CD4-positive, CD25-positive, alpha-beta regulatory T cell (primary cell): ENCODE results near the gene LSM12. TPM values are rescaled to one million over a fixed set of nuclear protein-coding genes. Genes with fewer than 3 reads are reported as not detected.
A peak's percentile ranks its signal among the peaks of the same experiment; 100 is the strongest.

ENCODE experiments used
- ATAC-seq, 2 donors: fragments of 150-1000 bp; cut with Tn5 transposase; one replicate each; pipeline ENCODE4 v1.10.0; 2021; ENCODE audit warnings: low read depth in 2 of 2, moderate number of reproducible peaks in 2 of 2, moderate library complexity in 1 of 2
- DNase-seq, 3 donors: peaks; one replicate each; pipeline versions ENCODE4 v3.0.0 to v3.0.0-alpha.2; 2012 to 2022; ENCODE audit warnings: mixed read lengths in 1 of 3
- H3K27ac ChIP-seq: one replicate; pipeline ENCODE4 v1.7.0; 2013; ENCODE audit warnings: mild to moderate bottlenecking, low read length; ENCODE audit not compliant: insufficient read depth, poor library complexity, severe bottlenecking
- H3K27me3 ChIP-seq: one replicate; pipeline ENCODE4 v1.7.0; 2013; ENCODE audit warnings: low read length; ENCODE audit not compliant: control insufficient read depth, insufficient read depth
- H3K36me3 ChIP-seq: one replicate; pipeline ENCODE4 v1.7.0; 2013; ENCODE audit warnings: mild to moderate bottlenecking, low read length, moderate library complexity; ENCODE audit not compliant: control insufficient read depth, insufficient read depth
- H3K4me1 ChIP-seq: 2 replicates; pipeline ENCODE4 v1.7.0; 2013; ENCODE audit warnings: mild to moderate bottlenecking, low read length; ENCODE audit not compliant: insufficient read depth, control insufficient read depth, poor library complexity, severe bottlenecking
- H3K4me3 ChIP-seq: one replicate; pipeline ENCODE4 v1.7.0; 2013; ENCODE audit warnings: low read depth, mild to moderate bottlenecking, low read length, moderate library complexity
- H3K9me3 ChIP-seq, 2 experiments: 1 replicate in 1 of 2; 2 replicates in 1 of 2; pipeline ENCODE4 v1.7.0; 2013; ENCODE audit warnings: low read length in 2 of 2, mild to moderate bottlenecking in 1 of 2, moderate library complexity in 1 of 2; ENCODE audit not compliant: control insufficient read depth in 2 of 2
- H3K27ac Mint-ChIP-seq, 3 donors: one replicate each; pipeline ENCODE4 v1.8.0; 2020 to 2022; ENCODE audit warnings: mild to moderate bottlenecking in 3 of 3, mixed read lengths in 3 of 3, moderate library complexity in 2 of 3
- H3K27me3 Mint-ChIP-seq: one replicate; pipeline ENCODE4 v1.8.0; 2022; ENCODE audit warnings: mild to moderate bottlenecking, mixed read lengths
- H3K36me3 Mint-ChIP-seq: one replicate; pipeline ENCODE4 v1.8.0; 2020; ENCODE audit warnings: mixed read lengths
- H3K4me1 Mint-ChIP-seq, 4 donors: one replicate each; pipeline ENCODE4 v1.8.0; 2020 to 2022; ENCODE audit warnings: mixed read lengths in 4 of 4, mild to moderate bottlenecking in 1 of 4
- H3K4me3 Mint-ChIP-seq, 4 donors: one replicate each; pipeline ENCODE4 v1.8.0; 2020 to 2022; ENCODE audit warnings: mild to moderate bottlenecking in 4 of 4, mixed read lengths in 4 of 4, moderate library complexity in 3 of 4
- H3K9me3 Mint-ChIP-seq, 7 donors: one replicate each; pipeline ENCODE4 v1.8.0; 2020 to 2022; ENCODE audit warnings: mixed read lengths in 7 of 7, mild to moderate bottlenecking in 3 of 7, moderate library complexity in 2 of 7
- polyA plus RNA-seq, 4 donors: library from polyadenylated mRNA; unstranded; fragments of 300-500 nt; fragmentation: Illumina TruSeq; gene quantifications; one replicate each; pipeline ENCODE4 v1.2.3, GENCODE V29; 2021
- total RNA-seq: library from RNA; stranded (reverse); gene quantifications from one replicate; pipeline ENCODE4 v1.2.3, GENCODE V29; 2022

The LSM12 gene
- total RNA-seq (42.6 TPM), polyA plus RNA-seq (10 to 100 TPM; 69.8 to 83.7 (median 72.6) TPM)

DNA sequence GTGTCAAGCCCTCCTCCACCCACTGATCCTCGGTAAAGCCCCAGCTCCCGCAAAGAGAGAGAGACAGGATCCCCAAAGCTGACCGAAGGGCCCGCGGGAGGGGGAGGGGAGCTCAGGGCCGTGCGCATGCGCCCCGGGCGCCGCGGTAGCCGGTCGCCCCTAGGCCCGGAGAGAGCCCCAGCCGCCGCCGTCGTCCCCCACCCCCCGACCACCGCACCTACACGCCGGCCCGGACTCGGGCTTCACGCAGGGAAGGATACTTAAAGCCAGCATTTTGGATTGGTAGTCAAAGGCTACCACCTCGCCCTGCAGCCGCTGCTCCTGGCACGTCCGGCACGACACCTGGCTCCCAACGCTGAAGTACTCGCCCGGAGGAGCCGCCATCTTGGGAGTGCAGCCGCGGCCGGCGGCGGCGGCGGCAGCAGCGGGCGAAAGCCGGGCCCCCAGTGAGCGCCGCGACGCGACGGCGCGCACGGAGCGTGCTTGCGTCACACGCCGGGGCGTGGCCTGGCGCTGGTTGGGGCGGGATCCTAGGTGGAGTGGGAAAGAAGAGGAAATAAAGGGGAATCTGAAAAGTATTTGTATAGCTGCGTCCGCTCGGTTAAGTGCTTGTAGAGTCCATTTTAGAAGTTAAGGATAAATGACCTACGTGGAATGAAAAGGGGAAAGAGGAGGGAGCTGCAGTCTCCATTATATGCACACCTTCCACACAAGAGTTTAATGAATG is at the start of gene LSM12:
Gene LSM12 (minus strand): TSS at position 468 of the 727 bp plus-strand sequence. CDS start 84 bp downstream, at position 384.
- Histone ChIP-seq H3K4me3 (peak within 1 kb of the TSS; percentile 90), H3K9me3 (no peaks in the 10 kb centered on the region), H3K27me3 (no peaks in the 10 kb centered on the region), H3K4me1 (peaks cover 34% of the 10 kb centered on the region), H3K36me3 (peaks cover 18% of the 10 kb centered on the region), H3K27ac (peak within 1 kb of the TSS; percentile 84)
- Mint-ChIP-seq H3K9me3 (no peaks in the 10 kb centered on the region), H3K36me3 (peaks cover 20% of the 10 kb centered on the region), H3K27ac (peak within 1 kb of the TSS; percentile 91 to 98 (median 96)), H3K4me3 (peak within 1 kb of the TSS; percentile 90 to 98 (median 94)), H3K27me3 (no peaks in the 10 kb centered on the region), H3K4me1 (peaks cover 26 to 69% (median 45%) of the 10 kb centered on the region in 4 donors)
- peak; percentile 85 to 90 (median 87) for DNase-seq
- peak; percentile 84 to 89 for ATAC-seq

DNA sequence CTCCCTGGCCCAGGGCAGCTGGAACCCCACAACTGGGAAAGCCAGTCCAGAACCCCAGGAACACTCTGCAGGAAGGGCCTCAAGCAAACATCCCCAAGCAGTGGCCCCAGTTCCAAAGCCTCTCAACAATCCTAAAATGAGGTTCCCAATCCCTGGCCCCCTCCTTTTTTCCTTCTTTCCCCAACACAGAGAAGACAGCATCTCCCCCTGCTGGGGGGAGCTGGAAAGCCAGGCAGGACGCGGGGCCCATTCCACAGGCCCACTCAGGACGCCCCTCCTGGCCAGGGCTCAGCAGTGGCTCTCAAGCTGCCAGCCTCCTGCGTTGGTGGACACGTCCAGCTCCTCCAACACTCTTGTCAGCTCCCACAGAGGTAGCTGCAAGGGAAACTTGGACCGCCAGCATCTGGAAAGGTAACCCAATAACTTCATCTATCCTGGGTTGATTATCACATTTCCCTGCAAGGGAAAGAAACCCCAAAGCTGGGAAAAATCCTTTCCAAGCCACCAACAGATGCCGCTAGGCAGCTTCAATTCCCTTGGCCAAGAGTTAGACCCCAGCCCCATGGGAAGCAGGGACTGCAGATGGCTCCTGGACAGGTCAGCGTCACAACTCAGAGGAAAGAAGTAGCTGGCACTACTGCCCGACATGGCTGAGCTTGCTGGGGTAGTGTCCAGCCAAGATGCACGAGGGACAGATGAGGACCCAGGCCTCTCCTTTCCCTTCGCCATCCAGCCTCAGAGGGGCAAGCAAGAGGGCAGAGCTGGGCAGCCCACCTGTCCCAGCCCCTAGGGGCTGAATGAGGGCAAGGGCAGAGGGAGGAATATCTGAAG is 49.3 kb upstream of the LSM12 start:
- peaks cover 0 to 1% (median 0%) of the 10 kb centered on the region in 7 donors for H3K9me3 Mint-ChIP-seq
- Histone ChIP-seq H3K36me3 (peaks cover 7% of the 10 kb centered on the region), H3K4me3 (no peak overlapping the region), H3K9me3 (no peaks in the 10 kb centered on the region), H3K27ac (no peak overlapping the region), H3K27me3 (no peaks in the 10 kb centered on the region), H3K4me1 (peaks cover 12% of the 10 kb centered on the region)
- no peak overlapping the region for H3K4me3 Mint-ChIP-seq
- ATAC-seq = no peak
- DNase-seq = no peak
- peaks cover 0 to 72% (median 22%) of the 10 kb centered on the region in 4 donors for H3K4me1 Mint-ChIP-seq
- peaks cover 15% of the 10 kb centered on the region for H3K36me3 Mint-ChIP-seq
- H3K27me3 Mint-ChIP-seq = no peaks in the 10 kb centered on the region
- H3K27ac Mint-ChIP-seq = no peak overlapping the region

DNA sequence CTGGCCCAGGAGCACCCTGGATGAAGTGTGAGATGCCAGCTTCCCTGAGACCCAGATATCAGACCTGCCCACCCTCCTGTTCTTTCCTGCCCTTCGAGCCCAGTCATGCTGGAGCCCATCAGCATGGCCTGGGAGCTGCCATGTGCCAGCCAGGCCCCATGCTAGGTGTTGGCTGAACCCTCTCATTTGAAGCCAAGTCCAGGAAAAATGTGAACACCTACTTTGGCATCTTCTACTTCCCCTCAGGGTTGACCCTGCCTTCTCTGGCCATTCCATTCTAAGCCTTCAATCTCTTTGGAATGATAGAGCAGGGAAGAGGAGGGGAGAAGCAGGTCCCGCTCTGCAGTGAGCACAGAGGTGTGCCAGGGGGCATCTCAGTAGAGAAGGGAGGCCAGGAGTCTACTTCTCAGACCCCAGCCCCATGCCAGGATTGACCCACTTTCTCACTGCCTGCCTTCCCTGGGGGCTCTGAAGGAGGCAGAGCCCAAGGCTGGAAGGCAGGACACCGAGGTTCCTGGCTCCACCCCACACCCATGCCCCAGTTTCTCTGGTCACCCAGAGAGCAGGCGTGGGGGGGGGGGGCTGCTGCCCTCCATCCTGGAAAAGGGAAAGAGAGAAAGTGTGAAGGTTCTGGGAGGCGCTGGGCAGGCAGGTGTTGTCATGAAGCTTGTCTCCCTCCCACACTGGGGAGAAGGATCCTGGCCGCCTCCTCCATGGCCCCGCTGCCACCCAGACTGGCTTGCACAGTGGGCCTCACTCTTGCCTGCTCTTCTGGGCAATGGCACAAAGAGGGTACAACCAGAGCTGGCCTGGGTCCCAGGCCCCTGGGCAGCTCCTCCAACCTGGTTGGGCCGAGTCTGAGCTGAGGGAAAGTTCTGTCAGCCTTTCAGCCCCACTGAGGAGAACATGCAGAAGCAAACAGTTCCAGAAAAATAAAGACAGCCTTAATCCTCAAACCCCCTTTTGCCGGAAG is 47.7 kb upstream of the LSM12 start:
- Histone ChIP-seq H3K4me3 (no peak overlapping the region), H3K4me1 (peaks cover 15% of the 10 kb centered on the region), H3K36me3 (peaks cover 7% of the 10 kb centered on the region), H3K27ac (no peak overlapping the region), H3K9me3 (no peaks in the 10 kb centered on the region), H3K27me3 (no peaks in the 10 kb centered on the region)
- H3K4me3 Mint-ChIP-seq = no peak overlapping the region
- peak overlapping the region in 1 of 3 donors; percentile 83 for H3K27ac Mint-ChIP-seq
- H3K4me1 Mint-ChIP-seq = peaks cover 0 to 59% (median 18%) of the 10 kb centered on the region in 4 donors
- peaks cover 15% of the 10 kb centered on the region for H3K36me3 Mint-ChIP-seq
- H3K9me3 Mint-ChIP-seq = peaks cover 0 to 1% (median 0%) of the 10 kb centered on the region in 7 donors
- H3K27me3 Mint-ChIP-seq = no peaks in the 10 kb centered on the region
- ATAC-seq (no peak), DNase-seq (no peak)

DNA sequence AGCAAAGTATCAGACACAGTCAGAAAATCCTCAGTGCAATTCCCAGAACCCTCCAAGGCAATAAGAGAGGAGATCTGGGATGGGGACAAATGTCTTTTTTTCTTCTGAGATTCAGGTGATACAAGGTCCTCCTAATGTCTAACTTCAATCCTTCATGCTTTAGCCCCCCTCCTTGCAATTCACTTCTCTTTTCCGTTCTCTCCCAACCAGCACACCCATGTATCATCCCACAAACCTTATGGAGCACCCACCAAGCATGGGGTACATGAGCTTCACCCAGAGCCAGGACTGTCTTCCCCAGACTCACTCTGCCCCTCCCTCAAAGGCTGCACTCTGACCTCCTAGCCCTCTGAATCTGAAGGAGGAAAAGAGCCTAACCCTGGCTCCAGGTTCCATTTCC is 46.9 kb upstream of the LSM12 start:
- no peak overlapping the region for H3K27ac ChIP-seq
- peaks cover 15% of the 10 kb centered on the region for H3K4me1 ChIP-seq
- H3K4me1 Mint-ChIP-seq = peaks cover 0 to 53% (median 15%) of the 10 kb centered on the region in 4 donors
- peaks cover 7% of the 10 kb centered on the region for H3K36me3 ChIP-seq
- ATAC-seq (no peak), DNase-seq (no peak)
- H3K27me3 Mint-ChIP-seq = no peaks in the 10 kb centered on the region
- H3K4me3 Mint-ChIP-seq = peak overlapping the region in 2 of 4 donors; percentile 39 to 75
- H3K27ac Mint-ChIP-seq = peak overlapping the region in 1 of 3 donors; percentile 83
- peaks cover 10% of the 10 kb centered on the region for H3K36me3 Mint-ChIP-seq
- H3K4me3 ChIP-seq = no peak overlapping the region
- no peaks in the 10 kb centered on the region for H3K9me3 ChIP-seq
- no peaks in the 10 kb centered on the region for H3K27me3 ChIP-seq
- no peaks in the 10 kb centered on the region for H3K9me3 Mint-ChIP-seq

DNA sequence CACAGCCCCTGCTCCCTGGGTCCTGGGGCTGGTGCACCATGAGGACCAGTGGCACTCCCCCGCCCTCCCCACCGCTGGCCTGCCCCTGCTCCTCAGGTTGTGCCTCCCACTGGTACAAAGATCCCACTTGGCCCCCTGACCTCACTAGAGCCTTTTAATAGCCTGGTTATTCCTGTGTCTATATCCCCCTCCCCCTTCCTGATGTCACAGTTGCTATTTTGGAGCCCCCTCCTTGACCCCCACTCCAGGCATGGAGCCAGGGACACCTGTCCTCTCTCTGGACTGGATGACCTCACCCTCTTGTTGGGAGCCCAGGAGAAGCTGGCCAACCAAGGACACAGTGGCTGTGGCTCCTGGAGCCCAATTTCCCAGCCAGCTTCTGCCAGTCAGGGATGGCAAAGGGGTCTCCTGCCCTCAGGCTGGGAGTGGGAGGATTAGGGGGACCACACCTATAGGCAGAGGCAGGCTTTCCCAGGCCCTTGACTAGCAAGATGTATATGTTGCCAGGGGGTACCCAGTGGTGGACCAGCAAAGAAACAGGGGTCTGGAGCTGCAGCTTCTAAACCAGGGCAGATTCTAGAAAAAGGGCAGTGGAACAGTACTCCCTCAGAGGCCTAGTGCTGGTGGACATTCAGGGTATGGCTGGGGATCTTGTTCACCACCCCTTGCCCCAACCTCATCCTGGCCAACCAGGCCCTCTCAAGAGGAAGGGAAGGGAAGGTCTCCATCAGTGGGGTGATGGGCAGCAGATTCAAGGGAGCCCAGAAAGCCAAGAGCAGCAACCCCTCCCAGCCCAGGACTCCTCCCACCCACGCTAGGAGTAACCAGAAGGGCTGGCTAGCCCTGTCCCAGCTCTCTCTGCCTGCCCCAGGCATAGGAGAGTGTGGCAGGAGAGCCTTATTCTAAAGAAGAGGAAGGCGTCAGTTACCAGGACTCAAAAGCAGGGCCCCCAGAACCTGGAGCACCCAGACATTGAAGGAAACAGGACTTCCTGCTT is 46.1 kb upstream of the LSM12 start:
- Histone ChIP-seq H3K4me3 (no peak overlapping the region), H3K36me3 (peaks cover 7% of the 10 kb centered on the region), H3K27ac (no peak overlapping the region), H3K27me3 (no peaks in the 10 kb centered on the region), H3K9me3 (no peaks in the 10 kb centered on the region), H3K4me1 (peaks cover 15% of the 10 kb centered on the region)
- peaks cover 9% of the 10 kb centered on the region for H3K36me3 Mint-ChIP-seq
- H3K27ac Mint-ChIP-seq = peak overlapping the region in 2 of 3 donors; percentile 25 to 83
- DNase-seq (no peak), ATAC-seq (no peak)
- no peak overlapping the region for H3K4me3 Mint-ChIP-seq
- H3K9me3 Mint-ChIP-seq = no peaks in the 10 kb centered on the region
- H3K27me3 Mint-ChIP-seq = no peaks in the 10 kb centered on the region
- peaks cover 0 to 50% (median 11%) of the 10 kb centered on the region in 4 donors for H3K4me1 Mint-ChIP-seq

DNA sequence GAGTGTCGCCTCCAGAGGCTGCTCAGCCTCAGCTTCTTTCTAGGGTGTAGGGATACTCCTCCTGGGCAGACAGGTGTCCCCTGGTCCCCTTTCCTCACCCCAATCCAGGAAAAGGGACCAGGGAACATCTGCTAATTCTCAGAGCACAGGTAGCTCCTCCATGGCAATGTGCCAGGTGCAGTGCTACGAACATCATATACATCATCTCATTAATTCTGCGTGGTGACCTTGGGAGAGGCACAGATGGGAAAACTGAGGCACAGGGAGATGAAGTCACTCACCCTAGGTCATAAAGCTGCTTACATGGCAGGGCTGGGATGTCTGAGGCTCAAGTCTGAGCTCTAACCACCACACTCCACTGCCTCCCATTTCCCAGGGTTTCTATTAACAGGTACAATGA is 45.3 kb upstream of the LSM12 start:
- Histone ChIP-seq H3K9me3 (no peaks in the 10 kb centered on the region), H3K4me1 (peaks cover 15% of the 10 kb centered on the region), H3K36me3 (peaks cover 7% of the 10 kb centered on the region), H3K27me3 (no peaks in the 10 kb centered on the region), H3K27ac (no peak overlapping the region), H3K4me3 (no peak overlapping the region)
- Mint-ChIP-seq H3K4me1 (peaks cover 0 to 46% (median 8%) of the 10 kb centered on the region in 4 donors), H3K36me3 (peaks cover 6% of the 10 kb centered on the region), H3K27me3 (no peaks in the 10 kb centered on the region), H3K27ac (peak overlapping the region; percentile 6 to 42 (median 9)), H3K9me3 (no peaks in the 10 kb centered on the region), H3K4me3 (no peak overlapping the region)
- DNase-seq = no peak
- no peak for ATAC-seq
